GM12892 (cell line): ENCODE results near the gene NOS1.

Source experiments
- POLR2A ChIP-seq: IDR thresholded peaks from 2 replicates; pipeline ENCODE4 v1.6.1; 2011; ENCODE audit warnings: low read depth, low read length, control low read depth
- POLR2AphosphoS5 ChIP-seq: IDR thresholded peaks from 2 replicates; pipeline ENCODE4 v1.6.1; 2011; ENCODE audit warnings: low read depth, low read length, control low read depth

DNA sequence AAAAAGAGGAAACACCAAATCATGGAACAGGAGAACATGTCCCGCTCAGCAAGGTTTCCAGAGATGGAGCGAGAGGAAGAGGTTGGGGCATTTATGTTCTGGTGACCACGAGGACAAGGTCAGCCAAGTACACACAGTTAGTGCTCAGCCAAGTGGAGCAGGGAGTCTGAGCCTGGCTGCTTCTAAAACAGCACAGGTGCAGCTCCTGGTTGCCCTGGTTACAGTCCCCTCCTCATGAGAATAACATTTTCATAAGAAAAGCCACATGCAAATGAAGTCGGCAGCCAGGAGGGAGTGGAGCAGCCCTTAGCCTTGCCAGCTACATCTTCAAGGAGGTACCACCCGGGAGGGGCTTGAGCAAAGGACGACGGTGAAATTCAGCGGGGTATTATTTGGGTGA lies 81.8 kb downstream of the NOS1 start:
- TF ChIP-seq POLR2A (no peak), POLR2AphosphoS5 (no peak)
